Measurements from ENCODE around the gene SLC22A23.

- TF ChIP-seq CTCF (IDR thresholded peaks at IDR 0.05): no peak
- TF ChIP-seq POLR2A (IDR thresholded peaks at IDR 0.05): no peak
- no peak for TF ChIP-seq EP300 (IDR thresholded peaks at IDR 0.05)
Measured at GRCh38 chr6:3372912-3373554, 83.8 kb downstream of the SLC22A23 start.
